HG02798 (cell line): Measurements from ENCODE around the gene AKT3.
"Not testable (repeated sequence)": the region's sequence is repeated elsewhere in the genome, so short reads cannot be mapped to it uniquely, and the experiment has no call there.

Source experiments
- ATAC-seq: cut with Tn5 transposase; IDR thresholded peaks from one replicate; pipeline ENCODE4 v1.9.1; 2021; ENCODE audit warnings: mild to moderate bottlenecking; ENCODE audit not compliant: unreplicated experiment, poor library complexity

Gene AKT3

GRCh38 chr1:243713470-243714186 lies 136.4 kb downstream of the AKT3 start:
- no peak for ATAC-seq

- no peak for ATAC-seq
These were observed 137.1 kb downstream of the AKT3 start for GRCh38 chr1:243712941-243713340.

GRCh38 chr1:243712242-243712641 lies 137.8 kb downstream of the AKT3 start:
- no peak for ATAC-seq

- ATAC-seq, result no peak
These were observed 139.6 kb downstream of the AKT3 start for GRCh38 chr1:243710467-243710866.

GRCh38 chr1:243708210-243708609 lies 141.8 kb downstream of the AKT3 start:
- ATAC-seq, result no peak

GRCh38 chr1:243706563-243706962 lies 143.5 kb downstream of the AKT3 start:
- no peak for ATAC-seq

GRCh38 chr1:243705585-243705984 lies 144.5 kb downstream of the AKT3 start:
- no peak for ATAC-seq

GRCh38 chr1:243701872-243702271 lies 148.2 kb downstream of the AKT3 start:
- ATAC-seq, result no peak

- ATAC-seq, result no peak
These were observed 156.2 kb downstream of the AKT3 start for GRCh38 chr1:243693800-243694199.

- peak; percentile 60 for ATAC-seq
These were observed 163.9 kb downstream of the AKT3 start for GRCh38 chr1:243686159-243686558.

GRCh38 chr1:243680860-243681259 lies 169.2 kb downstream of the AKT3 start:
- ATAC-seq, result no peak

- no peak for ATAC-seq
These were observed 177.4 kb downstream of the AKT3 start for GRCh38 chr1:243672539-243673074.

GRCh38 chr1:243667591-243667990 lies 182.5 kb downstream of the AKT3 start:
- ATAC-seq, result no peak

- ATAC-seq, result no peak
These were observed 182.9 kb downstream of the AKT3 start for GRCh38 chr1:243667133-243667532.

- no peak for ATAC-seq
These were observed 186.4 kb downstream of the AKT3 start for GRCh38 chr1:243663651-243664050.

GRCh38 chr1:243662169-243662568 lies 187.9 kb downstream of the AKT3 start:
- not testable (repeated sequence) for ATAC-seq

GRCh38 chr1:243658594-243659105 lies 191.4 kb downstream of the AKT3 start:
- ATAC-seq, result no peak

- no peak for ATAC-seq
These were observed 192.2 kb downstream of the AKT3 start for GRCh38 chr1:243657793-243658192.

- not testable (repeated sequence) for ATAC-seq
These were observed 200.5 kb downstream of the AKT3 start for GRCh38 chr1:243649530-243649929.

GRCh38 chr1:243646841-243647240 lies 203.2 kb downstream of the AKT3 start:
- no peak for ATAC-seq

- ATAC-seq, result no peak
These were observed 204.8 kb downstream of the AKT3 start for GRCh38 chr1:243645281-243645680.

GRCh38 chr1:243642936-243643335 lies 207.1 kb downstream of the AKT3 start:
- no peak for ATAC-seq
